ENCODE data around the gene FHIT.

GRCh38 chr3:61146010-61146890 lies 105.0 kb downstream of the FHIT start:
- TF ChIP-seq CTCF (IDR thresholded peaks at IDR 0.05): no peak
- no peak for TF ChIP-seq POLR2A (IDR thresholded peaks at IDR 0.05)
